HepG2 (cell line): ENCODE results near the gene GALNT8. TPM values are rescaled to one million over a fixed set of nuclear protein-coding genes. Genes with fewer than 3 reads are reported as not detected.
"Not testable (repeated sequence)": the region's sequence is repeated elsewhere in the genome, so short reads cannot be mapped to it uniquely, and the experiment has no call there.

Source experiments
- ATAC-seq: fragments of 200-7000 bp; cut with Tn5 transposase; 3 replicates; pipeline ENCODE4 v1.9.1; 2020; ENCODE audit warnings: mild to moderate bottlenecking, moderate library complexity
- BruUV-seq: library from RNA; stranded (reverse); fragments of 400-500 nt; replicated peaks from 2 replicates; lab custom pipeline; 2021; lab: Mats Ljungman, UMichigan
- CTCF ChIA-PET: fragments of 300-600 bp; formaldehyde crosslinking; extraction: SDS; loops from one replicate; lab custom pipeline; 2021; ENCODE audit warnings: low total read pairs, inconsistent platforms, low intra/inter-chr PET ratio; lab: Yijun Ruan, JAX
- POLR2A ChIA-PET: fragments of 350-600 bp; sonication (Branson Sonifier 250); formaldehyde crosslinking; loops from one replicate; lab custom pipeline; 2020; ENCODE audit warnings: antibody characterized with exemption, inconsistent platforms; lab: Yijun Ruan, JAX
- DNase-seq: peaks from one replicate; pipeline ENCODE4 v3.0.0-alpha.2; 2015; ENCODE audit warnings: low spot score
- FAIRE-seq: peaks from 3 replicates; lab custom pipeline; 2011; peaks lifted over from hg19 to GRCh38; lab: Jason Lieb, UNC
- H2AFZ ChIP-seq: one replicate; pipeline ENCODE4 v1.6.1; 2011; ENCODE audit warnings: low read length, inconsistent platforms
- H3K27ac ChIP-seq: fragments of 300-600 bp; 3 replicates; pipeline ENCODE4 v1.8.0; 2011; ENCODE audit warnings: mixed run types, mild to moderate bottlenecking, mixed read lengths, low read length, inconsistent platforms; ENCODE audit not compliant: insufficient read depth; ENCODE audit errors: extremely low read length
- H3K27me3 ChIP-seq, 2 experiments: fragments of 200-600 bp in 1 of 2; 2 replicates in 1 of 2; 3 replicates in 1 of 2; pipeline versions ENCODE4 v1.6.0 to v1.8.0; 2011; ENCODE audit warnings: low read length in 2 of 2, mild to moderate bottlenecking in 2 of 2, moderate library complexity in 2 of 2, inconsistent platforms in 1 of 2; ENCODE audit not compliant: insufficient read depth in 2 of 2, control insufficient read depth in 1 of 2
- H3K36me3 ChIP-seq, 2 experiments: fragments of 200-600 bp in 1 of 2; replicated peaks in 1 of 2; 2 replicates in 1 of 2; 3 replicates in 1 of 2; pipeline versions ENCODE4 v1.5.1 to v1.8.0; 2011; ENCODE audit warnings: low read length in 2 of 2, inconsistent platforms in 1 of 2; ENCODE audit not compliant: insufficient read depth in 2 of 2, control insufficient read depth in 1 of 2
- H3K4me1 ChIP-seq: 2 replicates; pipeline ENCODE4 v1.5.1; 2012; ENCODE audit warnings: low read length, inconsistent platforms; ENCODE audit not compliant: insufficient read depth
- H3K4me2 ChIP-seq: 2 replicates; pipeline ENCODE4 v1.6.0; 2011; ENCODE audit warnings: low read depth, low read length, inconsistent platforms
- H3K4me3 ChIP-seq, 3 experiments: fragments of 200-600 bp in 1 of 3; sonication (generic), shearing (Covaris generic) in 1 of 3; replicated peaks in 1 of 3; 2 replicates each; pipeline ENCODE4 v1.5.1; 2011 to 2016; ENCODE audit warnings: low read length in 3 of 3, inconsistent platforms in 2 of 3, low read depth in 2 of 3, mild to moderate bottlenecking in 2 of 3, control low read depth in 1 of 3, mixed read lengths in 1 of 3; ENCODE audit not compliant: insufficient read depth in 1 of 3
- H3K79me2 ChIP-seq: one replicate; pipeline ENCODE4 v1.6.1; 2011; ENCODE audit warnings: low read length, inconsistent platforms; ENCODE audit not compliant: insufficient read depth
- H3K9ac ChIP-seq: 2 replicates; pipeline ENCODE4 v1.6.0; 2011; ENCODE audit warnings: mild to moderate bottlenecking, low read depth, low read length, inconsistent platforms; ENCODE audit not compliant: insufficient read depth
- H3K9me3 ChIP-seq: 2 replicates; pipeline ENCODE4 v1.5.1; 2012; ENCODE audit warnings: mild to moderate bottlenecking, low read length
- H4K20me1 ChIP-seq: 2 replicates; pipeline ENCODE4 v1.6.0; 2011; ENCODE audit warnings: inconsistent platforms, mild to moderate bottlenecking, low read length, moderate library complexity; ENCODE audit not compliant: insufficient read depth
- ATF7 ChIP-seq, 2 experiments: fragments of 450-650 bp in 1 of 2; sonication (generic) in 1 of 2; formaldehyde crosslinking in 1 of 2; IDR thresholded peaks; 2 replicates each; pipeline versions ENCODE4 v1.4.0 to v1.6.1; 2016 to 2020; ENCODE audit warnings: antibody characterized with exemption in 1 of 2, mild to moderate bottlenecking in 1 of 2, missing genetic modification reagents in 1 of 2
- EHMT2 ChIP-seq: fragments of 200-600 bp; sonication (generic); IDR thresholded peaks from 2 replicates; pipeline ENCODE4 v1.7.0; 2017; ENCODE audit warnings: antibody characterized with exemption, low read depth, low read length, borderline replicate concordance
- SP5 ChIP-seq: IDR thresholded peaks from 2 replicates; pipeline ENCODE4 v1.6.1; 2016; ENCODE audit warnings: low read depth, borderline replicate concordance
- ZNF180 ChIP-seq: sonication (generic); formaldehyde crosslinking; IDR thresholded peaks from 2 replicates; pipeline ENCODE4 v1.4.0; 2020; ENCODE audit warnings: low read depth, missing genetic modification reagents, borderline replicate concordance
- WGBS: methylation state at CpG from one replicate; pipeline ENCODE4 v1.1.6; 2017; ENCODE audit warnings: low lambda C conversion rate; 5-methylcytosine and 5-hydroxymethylcytosine counted together
- in situ Hi-C: cut with HindIII; loops from 2 replicates; pipeline ENCODE4 v1.10.0; 2017; ENCODE audit warnings: low pct_unique_long_range_greater_than_20kb; ENCODE audit not compliant: extremely low pct_ligation_motif_present
- intact Hi-C: fragments of 100-400 bp; cut with micrococcal nuclease; formaldehyde crosslinking; loops from one replicate; pipeline ENCODE4 v1.10.0; 2022; ENCODE audit not compliant: unreplicated experiment
- polyA plus RNA-seq, 8 experiments: library from polyadenylated mRNA; depleted of rRNA in 3 of 8; stranded (reverse) in 7 of 8; unstranded in 1 of 8; fragments of >200 nt; fragmentation: Illumina TruSeq in 4 of 8; extraction: Trizol in 4 of 8; gene quantifications; 2 replicates each; pipeline versions ENCODE4 v1.2.1 to v1.2.3, GENCODE V29; 2011 to 2016; ENCODE audit warnings: low read depth in 4 of 8, missing spikeins in 1 of 8, mixed read lengths in 1 of 8; ENCODE audit not compliant: insufficient read depth in 1 of 8
- total RNA-seq, 5 experiments: library from RNA; depleted of rRNA; stranded (reverse); fragments of >200 nt; fragmentation: Illumina TruSeq; extraction: Trizol; gene quantifications; 2 replicates each; pipeline ENCODE4 v1.2.3, GENCODE V29; 2016; ENCODE audit warnings: low read depth in 1 of 5

The GALNT8 gene
- total and polyA plus RNA-seq, 2 of the 13 experiments (the other 11 are each of a cell fraction or from before 2014, with no cell fraction given): 0.45 TPM; not detected in 1

DNA sequence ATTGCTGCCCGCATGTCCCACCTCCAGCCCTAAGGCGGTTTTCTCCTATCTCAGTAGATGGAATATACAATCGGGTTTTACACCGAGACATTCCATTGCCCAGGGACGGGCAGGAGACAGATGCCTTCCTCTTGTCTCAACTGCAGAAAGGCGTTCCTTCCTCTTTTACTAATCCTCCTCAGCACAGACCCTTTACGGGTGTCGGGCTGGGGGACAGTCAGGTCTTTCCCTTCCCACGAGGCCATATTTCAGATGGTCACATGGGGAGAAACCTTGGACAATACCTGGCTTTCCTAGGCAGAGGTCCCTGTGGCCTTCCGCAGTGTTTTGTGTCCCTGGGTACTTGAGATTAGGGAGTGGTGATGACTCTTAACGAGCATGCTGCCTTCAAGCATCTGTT is 1.4 kb downstream of the GALNT8 start:
- CTCF ChIA-PET, H3K27ac ChIP-seq, BruUV-seq, H2AFZ ChIP-seq, in situ Hi-C loops, H3K79me2 ChIP-seq, H3K4me2 ChIP-seq, FAIRE-seq, H4K20me1 ChIP-seq, H3K9ac ChIP-seq, H3K36me3 ChIP-seq, POLR2A ChIA-PET, DNase-seq, H3K9me3 ChIP-seq, H3K4me1 ChIP-seq, intact Hi-C loops, ATAC-seq, H3K4me3 ChIP-seq: not testable (repeated sequence)
- H3K27me3 ChIP-seq: peaks cover 0 to 40% of the 10 kb centered on the region in 2 experiments; a peak in 3 of 5 replicates
- 15% methylated on average over 8 of the region's 11 CpGs for WGBS

DNA sequence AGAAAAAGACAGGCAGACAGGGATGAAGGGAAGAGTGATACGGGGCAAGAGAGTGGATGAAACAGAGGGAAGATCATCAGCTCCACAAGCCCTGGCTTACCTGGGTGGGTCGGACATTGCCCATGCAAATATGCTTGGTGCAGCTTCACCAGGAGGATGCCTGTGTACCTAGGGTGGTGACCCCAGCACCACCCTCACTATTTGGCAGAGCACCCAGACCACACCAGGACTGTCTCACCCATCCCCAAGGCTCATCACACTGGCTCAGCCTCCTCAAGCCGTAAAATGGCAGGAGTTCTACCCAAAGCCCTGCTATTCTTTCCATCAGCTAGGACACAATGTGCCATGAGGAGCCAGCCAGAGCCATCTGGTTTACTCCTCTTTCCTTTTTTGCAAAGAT is 3.0 kb downstream of the GALNT8 start:
- no peak for FAIRE-seq
- in situ Hi-C loops: no loop called here

More for the DNA sequence above, 3.0 kb downstream of the GALNT8 start:
- no peaks in the 10 kb centered on the region for H4K20me1 ChIP-seq
- POLR2A ChIA-PET: no interaction called here
- H3K4me3 ChIP-seq: no peak overlapping the region
- ATAC-seq (no peak), DNase-seq (no peak)
- intact Hi-C loops: no loop called here
- no peak overlapping the region for H3K9ac ChIP-seq
- no peak overlapping the region for H2AFZ ChIP-seq
- TF ChIP-seq SP5 (CRISPR knock-in tag): no peak
- no peak for TF ChIP-seq ATF7 (IDR thresholded peaks at IDR 0.05)
- TF ChIP-seq ATF7 (CRISPR knock-in tag; IDR thresholded peaks at IDR 0.05): no peak
- TF ChIP-seq ZNF180: no peak
- no peak for TF ChIP-seq EHMT2
- CTCF ChIA-PET: no interaction called here
- no peak overlapping the region for H3K4me2 ChIP-seq
- H3K9me3 ChIP-seq: no peaks in the 10 kb centered on the region
- peaks cover 0 to 40% of the 10 kb centered on the region in 2 experiments; a peak in 3 of 5 replicates for H3K27me3 ChIP-seq
- H3K36me3 ChIP-seq: no peaks in the 10 kb centered on the region
- H3K27ac ChIP-seq: no peak overlapping the region
- no peaks in the 10 kb centered on the region for H3K79me2 ChIP-seq
- 0% methylated on average over 3 of the region's 3 CpGs for WGBS
- no TSS peak for BruUV-seq
- H3K4me1 ChIP-seq: no peaks in the 10 kb centered on the region
